SW 1271 (cell line): ENCODE data around the gene SOX8.
"Not testable (repeated sequence)": the region's sequence is repeated elsewhere in the genome, so short reads cannot be mapped to it uniquely, and the experiment has no call there.

Experiments
- DNase-seq, 2 experiments: peaks; one replicate each; lab custom pipeline; 2025; lab: John Stamatoyannopoulos, UW

SOX8 gene

DNA sequence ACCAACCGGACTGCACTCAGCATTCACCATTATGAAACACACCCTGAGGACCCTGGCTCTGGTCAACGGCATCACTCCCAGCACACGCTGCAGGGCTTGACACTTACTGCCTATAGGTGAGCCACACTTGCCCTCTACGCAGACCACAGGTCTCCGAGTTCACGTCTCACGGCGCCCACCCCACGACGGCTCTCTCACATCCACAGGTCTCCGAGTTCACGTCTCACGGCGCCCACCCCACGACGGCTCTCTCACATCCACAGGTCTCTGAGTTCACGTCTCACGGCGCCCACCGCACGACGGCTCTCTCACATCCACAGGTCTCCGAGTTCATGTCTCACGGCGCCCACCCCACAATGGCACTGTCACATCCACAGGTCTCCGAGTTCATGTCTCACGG is 25.8 kb upstream of the SOX8 start:
- DNase-seq, result not testable (repeated sequence)

DNA sequence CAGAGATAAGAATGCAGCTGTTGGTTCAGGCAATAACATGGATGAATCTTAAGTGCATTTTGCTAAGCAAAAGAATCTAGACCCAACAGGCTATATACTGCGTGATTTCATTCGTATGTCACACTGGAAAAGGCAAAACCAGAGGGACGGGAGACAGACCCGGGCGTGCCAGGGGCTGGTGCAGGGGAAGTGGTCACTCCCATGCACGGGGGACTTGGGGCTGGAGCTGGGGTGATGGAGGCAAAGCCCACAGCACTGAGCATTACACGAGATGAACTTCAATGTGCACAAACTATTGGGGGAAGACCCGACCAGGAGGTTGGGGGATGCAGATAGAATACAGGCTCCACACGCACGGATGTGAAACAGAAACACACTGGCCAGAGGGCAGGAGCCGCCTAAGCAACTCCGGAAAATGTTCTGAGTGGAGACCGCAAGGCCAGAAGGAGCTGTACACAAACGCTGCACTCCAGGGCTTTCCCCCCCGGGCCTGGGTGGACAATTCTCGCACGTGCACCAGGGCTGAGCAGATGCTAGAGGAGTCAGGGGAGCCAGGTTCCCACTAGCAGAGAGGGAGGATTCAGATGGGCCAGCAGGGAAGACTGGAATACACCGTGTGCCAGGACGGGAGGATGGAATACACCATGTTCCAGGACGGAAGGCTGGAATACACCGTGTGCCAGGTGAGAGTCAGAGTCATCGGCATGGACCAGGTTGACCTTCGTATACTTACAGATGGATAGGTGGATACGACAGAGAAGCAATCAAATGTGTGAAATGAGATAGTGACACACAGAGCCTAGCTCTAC is 22.1 kb upstream of the SOX8 start:
- no peak for DNase-seq

DNA sequence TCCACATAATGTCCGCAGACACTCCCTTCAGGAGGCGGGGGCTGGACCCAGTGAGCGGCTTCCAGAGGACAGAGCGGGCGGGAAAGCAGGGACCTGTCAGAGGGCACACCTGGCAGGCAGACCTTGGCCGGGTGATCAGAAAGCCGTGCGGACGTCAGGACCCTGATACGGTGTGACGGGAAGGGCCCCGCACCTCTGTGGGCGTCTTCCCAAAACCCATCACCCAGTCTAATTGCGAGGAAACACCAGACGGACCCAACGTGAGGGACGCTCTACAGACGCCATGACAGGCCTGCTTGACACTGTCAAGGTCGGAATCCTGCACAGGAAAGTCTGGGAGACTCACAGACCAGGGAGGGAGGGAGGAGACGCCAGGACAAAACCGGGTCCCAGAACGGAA is 19.2 kb upstream of the SOX8 start:
- DNase-seq, result no peak

DNA sequence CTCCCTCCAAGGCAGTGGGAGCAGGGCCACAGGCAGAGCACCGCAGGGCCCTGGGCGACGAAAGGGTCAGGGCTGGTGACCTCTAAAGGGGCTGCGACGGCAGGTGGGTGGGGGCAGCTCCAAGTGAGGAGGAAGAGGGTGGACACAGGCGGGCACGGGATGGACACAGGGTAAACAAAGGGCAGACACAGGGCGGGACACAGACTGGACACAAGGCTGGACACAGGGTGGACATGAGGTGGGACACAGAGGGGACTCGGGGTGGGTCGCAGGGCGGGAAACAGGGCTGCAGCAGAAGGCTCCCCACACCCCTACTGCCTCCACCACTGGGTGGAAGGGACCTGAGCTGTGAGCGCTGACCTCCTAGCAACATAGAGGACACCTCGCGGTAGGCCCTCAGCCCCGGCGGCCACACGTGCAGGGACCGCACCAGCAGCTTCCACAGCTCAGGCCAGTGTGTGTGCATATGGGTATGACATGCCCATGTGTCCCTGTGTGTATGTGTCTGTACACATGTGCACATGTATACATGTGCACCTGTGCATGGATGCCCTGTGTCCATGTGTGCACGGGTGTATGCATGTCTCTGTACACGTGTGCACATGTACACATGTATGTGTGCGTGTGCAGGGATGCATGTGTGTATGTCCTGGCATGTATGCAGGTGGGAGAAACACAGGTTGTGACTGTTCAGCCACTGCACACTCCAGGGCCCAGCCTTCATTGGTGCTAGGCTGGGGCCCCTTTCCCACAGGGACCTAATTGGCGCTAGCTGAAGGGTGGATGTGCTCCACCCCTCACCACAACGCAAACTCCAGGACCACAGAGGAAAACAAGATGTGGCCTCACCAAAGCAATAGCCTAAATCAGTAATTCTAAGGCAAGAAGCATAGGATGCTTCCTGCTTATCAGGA is 18.4 kb upstream of the SOX8 start:
- no peak for DNase-seq

DNA sequence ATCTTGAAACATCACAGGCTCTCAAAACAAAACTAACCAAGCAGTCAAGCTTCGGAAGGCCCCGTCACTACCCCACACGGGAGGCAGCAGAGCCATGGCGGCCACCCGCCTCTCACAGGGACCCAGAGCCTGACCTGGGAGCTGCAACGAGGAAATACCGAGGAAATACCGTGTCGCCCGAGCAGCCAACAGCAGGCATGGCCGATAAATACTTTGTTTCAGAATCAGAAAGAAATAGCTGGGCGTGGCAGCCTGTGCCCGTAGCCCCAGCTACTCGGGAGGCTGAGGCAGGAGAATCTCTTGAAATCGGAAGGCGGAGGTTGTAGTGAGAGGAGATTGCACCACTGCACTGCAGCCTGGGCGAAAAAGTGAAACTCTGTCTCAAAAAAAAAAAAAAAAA is 17.7 kb upstream of the SOX8 start:
- no peak for DNase-seq

DNA sequence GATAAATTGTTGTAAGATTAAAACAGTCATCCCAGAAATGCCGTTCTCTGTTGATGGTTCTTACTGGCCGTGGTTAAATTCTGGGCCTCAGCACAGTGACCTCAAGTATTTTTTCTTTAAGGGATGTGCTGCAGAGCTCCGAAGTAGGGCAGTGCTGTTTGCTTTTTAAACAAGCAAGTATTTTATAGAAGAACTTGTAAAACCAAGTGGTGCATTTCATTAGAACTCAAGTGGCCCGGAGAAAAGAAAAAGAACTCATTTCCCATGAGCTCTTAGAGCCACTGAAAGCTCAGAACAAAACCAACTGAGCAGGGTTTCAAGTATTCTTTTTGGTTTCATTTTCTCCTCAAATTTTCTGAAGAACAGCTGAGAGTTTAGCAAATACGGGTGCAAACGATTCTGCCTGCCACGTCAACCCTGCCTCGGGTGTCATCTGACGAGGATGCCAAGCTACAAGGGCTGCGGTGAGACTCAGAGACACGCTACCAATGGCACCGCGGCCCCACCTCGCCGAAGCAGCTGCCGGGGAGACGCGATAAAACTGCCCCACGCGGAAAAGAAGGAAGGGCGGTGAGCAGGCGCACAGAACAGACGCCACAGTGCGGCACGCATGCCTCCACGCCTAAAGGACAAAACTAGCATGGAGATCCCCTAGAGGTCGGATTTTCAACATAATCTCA is 17.1 kb upstream of the SOX8 start:
- DNase-seq, result no peak

DNA sequence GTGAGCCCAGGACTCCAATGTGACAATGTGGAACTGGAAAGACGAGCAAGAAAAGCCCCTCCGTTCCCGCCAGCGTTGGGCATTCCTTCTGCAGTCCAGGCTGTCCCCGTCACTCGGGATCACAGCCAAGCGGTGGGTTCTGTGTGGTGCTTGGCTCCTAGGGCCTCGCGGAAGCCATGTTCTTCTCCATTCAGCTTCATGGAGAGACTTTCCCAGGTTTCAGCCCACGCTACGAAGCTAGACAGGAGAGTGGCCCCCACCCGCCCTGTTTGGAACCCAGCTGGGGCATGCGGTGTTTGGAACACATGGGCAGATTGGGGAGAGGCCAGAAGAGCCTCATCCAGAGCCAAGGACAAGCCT is 16.6 kb upstream of the SOX8 start:
- no peak for DNase-seq

DNA sequence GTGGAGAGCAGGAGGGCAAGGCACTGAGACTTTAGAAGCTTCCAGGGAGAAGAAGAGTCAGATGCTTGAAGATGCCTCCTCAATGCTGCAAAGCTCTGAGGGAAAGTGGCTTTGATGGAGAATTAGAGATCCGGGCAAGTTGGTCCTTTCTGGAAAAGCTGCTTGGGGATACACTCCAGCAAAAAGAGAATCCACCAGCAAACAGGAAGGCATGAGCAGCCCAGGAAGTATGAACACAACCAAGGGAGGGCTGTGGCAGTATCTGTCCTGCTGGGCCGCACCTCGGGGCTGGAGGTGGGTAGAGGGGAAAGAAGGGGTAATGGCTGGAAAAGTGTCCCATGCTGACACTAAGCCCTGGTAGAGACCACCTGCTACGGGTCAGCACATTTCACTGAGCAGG is 16.1 kb upstream of the SOX8 start:
- no peak for DNase-seq

DNA sequence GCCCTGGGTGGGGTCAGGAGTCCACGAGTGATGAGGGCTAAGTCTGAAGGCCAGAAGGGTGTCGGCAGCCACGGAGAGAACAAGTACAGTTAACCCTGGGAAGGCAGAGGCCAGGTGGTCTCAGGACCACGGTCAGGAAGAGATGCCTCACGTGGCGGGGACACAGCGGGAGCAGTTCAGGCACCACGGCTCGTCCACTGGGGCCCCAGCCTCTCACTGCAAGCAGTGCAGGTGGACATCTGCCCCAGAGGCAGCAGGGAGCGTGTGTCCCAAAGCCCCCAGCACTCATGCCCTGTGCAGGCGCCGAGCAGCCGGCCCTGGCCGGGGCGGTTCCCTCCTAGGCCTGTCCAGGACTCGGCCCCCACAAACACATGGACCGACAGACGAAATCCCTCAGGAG is 15.5 kb upstream of the SOX8 start:
- DNase-seq, result no peak

DNA sequence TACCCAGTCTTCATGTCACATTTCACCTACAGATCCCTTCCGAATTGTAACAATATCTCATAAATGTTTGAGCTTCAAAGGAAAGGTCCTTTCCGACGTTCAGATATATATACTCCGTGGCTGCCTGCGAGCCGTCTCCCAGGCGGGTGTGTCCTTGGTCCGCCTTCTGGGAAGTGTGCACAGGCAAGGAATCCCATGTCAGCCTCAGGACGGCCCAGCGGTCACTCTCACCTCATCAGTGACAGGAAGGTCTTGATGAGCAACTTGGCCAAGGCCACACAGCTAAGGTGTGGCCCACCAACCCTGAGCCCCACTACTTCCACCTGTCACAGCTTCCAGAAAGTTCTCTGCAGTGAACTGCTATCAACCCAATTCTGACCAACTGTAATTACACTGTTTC is 15.1 kb upstream of the SOX8 start:
- DNase-seq, result no peak

DNA sequence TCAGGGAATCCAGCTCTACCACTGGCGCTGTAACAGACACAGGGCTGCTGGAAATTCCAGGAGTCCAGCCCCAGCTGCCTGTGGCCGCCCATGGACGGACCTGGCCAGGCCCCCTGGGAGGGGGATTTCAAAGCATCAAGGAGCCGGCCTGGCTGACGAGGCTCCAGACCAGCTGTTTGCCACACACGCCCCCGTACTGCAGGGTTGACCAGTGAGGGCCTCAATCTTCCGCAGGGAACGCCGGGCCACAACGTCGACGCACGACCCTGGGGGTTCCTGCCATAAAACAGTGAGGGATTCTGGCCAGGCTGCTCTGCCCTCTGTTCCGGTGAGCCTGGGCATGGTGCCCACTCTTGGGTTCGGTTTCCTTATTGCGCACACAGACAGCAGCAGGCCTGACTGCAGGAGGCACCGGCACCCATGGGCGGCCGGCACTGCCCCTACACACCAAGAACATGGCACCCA is 14.5 kb upstream of the SOX8 start:
- no peak for DNase-seq

DNA sequence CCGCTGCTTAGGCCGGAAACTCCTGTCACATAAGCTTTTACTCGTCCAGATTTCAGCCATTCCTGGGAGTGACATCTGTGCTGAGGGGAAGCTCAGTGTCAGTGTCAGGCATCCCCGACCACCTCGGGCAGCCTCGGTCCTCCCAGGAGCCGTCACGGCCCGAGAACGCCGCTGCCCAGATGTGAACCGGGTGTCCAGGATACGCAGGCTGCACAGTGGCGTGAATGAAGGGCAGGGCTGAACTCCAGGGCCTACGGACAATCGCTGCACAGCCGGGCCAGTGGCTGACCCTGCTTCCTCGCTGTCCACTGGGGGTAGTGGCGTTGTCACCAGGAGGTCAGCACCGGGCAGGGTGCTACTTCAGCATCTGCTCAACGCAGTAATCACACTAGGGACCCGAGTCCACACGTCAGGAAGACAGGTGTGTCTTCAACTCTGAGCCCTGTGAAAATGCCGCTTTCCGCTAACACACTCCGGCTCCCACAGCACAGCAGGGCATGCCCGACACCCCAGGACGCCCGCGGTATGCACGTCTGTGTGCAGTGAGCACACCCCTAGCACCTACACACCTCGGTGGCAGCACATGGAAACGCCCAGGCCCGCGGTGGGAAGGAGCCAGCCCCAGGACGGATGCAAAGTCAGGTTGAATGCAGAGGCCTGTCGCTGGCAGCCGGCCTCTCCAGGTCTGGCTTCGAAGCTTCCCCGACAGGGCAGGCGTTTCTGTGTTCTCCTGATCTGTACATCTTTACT is 13.8 kb upstream of the SOX8 start:
- DNase-seq, result no peak

DNA sequence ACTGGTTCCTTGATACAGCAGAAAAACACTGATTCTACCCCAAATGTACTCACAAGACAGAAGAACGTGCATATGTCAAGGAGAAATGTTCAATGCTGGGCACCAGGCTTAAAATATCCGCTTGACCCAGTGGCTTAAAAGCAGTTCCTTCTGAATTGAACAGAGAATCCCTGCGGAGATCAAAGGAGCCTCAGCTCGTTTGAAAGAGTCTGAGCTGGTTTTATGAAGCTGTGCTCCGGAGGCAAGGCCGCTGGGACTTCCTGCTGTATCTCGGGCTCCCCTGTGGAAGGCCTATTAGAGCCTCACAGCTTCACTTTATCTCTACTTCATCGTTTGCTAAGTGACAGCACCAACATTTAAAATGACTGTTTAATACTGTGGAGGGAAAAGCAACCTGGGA is 12.9 kb upstream of the SOX8 start:
- no peak for DNase-seq

DNA sequence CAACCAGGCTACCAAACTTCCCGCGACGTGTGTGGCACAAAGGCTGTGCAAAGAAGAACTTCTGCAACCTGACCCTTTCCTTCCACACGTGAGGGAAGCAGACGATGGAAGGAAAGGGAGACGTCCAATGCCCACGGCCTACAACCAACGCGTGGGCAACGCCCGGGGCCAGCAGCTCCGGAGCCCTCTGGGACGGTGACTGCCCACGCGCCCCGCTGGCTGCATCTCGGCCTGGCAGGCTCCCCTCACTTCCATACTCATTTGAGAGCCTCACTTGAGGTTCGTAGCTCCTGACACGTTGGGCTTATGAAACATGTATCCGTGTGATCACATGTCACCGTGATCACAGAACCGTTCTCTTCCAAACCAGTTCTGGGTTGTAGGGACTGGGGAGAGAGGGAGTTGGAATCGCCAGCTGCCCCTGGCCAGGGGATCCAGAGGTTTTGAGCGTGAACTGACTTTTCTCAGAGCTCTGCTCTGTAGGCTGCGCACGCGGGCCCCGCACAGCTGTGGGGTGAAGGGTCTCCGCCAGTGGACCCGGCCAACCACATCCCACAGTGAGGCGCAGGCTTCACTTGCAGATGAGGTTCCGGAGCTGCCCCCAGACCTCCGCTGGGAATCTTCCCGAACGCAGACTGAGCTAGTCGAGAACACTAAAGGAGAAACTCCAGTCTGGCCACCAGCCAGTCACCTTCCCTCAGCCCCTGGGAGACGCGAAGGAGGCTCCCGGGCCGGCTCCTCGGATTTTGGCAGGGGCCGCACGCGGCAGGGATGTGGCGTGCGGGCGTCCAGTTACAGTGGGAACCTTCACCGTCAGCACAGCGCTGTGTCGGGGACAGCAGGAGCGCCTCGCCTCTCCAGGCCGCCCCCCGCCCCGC is 11.8 kb upstream of the SOX8 start:
- no peak for DNase-seq

DNA sequence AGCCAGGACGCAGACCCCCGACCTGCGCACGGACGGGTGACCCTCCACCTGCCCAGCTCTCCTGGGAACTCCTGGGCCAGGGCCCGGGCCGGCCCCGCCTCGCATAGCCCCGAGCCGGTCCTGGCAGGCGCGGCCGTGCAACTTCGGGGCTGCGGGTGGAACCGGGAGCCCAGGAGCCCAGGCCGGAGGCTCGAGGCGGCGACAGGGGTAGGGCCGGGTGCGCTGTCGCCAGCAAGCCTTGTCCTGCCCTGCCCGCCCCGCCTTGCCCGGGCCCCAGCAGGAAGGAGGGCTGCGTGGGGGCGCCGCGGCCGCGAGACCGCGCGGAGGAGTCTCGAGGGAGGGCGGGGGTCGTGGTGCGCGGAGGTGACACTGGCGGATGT is 11.2 kb upstream of the SOX8 start:
- no peak for DNase-seq

DNA sequence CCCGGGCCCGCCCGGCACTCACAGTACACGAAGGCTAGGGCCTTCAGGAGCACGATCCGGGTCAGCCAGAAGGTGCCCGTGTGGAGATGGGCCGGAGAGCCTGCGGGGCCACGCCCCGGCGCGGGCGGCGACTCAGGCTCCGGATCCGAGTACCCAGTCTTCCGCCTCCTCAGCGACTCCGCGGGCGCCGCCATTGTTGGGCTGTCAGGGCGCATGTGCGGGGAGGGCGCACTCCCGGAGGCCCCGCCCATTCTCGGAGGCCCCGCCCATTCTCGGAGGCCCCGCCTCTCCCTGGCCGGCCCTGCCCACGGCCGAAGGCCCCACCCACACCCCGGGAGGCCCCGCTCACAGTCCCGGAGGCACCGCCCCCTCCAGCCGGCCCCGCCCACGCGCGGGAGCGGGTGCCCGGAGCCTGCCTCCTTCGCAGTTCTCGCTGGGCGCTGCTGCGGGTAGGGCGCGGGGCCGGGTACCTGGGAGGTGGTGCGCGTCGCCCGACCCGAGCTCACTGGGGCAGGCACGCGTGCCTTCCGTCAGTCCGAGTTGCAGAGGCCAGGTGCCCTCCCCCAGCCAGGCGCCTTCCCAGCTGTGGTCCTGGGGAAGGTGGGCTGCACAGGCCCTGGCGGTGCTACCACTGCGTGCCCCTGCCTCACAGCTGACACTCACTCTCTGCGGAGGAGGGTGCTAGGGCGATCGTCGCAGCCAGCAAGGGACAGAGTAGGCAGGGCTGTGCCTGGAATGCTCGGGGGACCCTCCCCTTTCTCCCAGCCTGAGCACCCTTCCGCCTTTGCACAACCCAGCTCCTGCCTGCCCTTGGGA is 10.6 kb upstream of the SOX8 start, which contains the start of gene LMF1:
LMF1 (minus strand) TSS at position 219 of the 816 bp plus-strand sequence; CDS start at position 215, 4 bp downstream.
- peak; percentile 22 to 57 for DNase-seq

DNA sequence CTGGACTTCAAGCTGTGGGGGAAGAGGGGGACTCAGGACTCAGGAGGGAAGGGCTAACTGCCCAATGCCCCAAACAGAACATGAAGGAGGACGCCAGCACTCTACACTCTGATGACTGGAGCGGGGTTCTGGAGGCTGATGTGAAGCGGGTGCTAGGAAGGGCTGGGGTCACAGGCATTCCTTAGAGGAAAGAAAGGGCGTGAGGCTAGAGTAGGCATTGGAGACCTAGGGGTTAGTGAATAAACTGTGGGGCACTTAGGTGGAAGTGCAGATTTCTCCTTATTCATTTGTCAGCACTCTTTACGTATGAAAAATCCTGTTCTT is 10.0 kb upstream of the SOX8 start:
- DNase-seq, result no peak

DNA sequence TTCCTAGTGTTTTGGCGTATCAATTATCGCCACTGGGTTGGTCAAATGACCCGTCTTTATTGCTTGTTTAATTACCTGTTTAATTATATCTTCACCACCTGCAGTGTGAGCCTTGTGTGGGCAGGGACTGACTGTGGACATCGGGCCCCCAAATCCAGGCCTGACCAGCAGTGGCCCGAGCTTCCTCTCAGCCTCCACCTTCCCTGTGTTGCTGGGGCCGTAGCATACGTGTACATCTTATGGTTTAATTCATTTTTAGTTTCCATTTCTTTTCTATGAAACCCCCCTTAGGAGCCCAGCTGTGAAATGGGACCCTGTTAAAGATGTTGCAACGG is 9.6 kb upstream of the SOX8 start:
- no peak for DNase-seq

DNA sequence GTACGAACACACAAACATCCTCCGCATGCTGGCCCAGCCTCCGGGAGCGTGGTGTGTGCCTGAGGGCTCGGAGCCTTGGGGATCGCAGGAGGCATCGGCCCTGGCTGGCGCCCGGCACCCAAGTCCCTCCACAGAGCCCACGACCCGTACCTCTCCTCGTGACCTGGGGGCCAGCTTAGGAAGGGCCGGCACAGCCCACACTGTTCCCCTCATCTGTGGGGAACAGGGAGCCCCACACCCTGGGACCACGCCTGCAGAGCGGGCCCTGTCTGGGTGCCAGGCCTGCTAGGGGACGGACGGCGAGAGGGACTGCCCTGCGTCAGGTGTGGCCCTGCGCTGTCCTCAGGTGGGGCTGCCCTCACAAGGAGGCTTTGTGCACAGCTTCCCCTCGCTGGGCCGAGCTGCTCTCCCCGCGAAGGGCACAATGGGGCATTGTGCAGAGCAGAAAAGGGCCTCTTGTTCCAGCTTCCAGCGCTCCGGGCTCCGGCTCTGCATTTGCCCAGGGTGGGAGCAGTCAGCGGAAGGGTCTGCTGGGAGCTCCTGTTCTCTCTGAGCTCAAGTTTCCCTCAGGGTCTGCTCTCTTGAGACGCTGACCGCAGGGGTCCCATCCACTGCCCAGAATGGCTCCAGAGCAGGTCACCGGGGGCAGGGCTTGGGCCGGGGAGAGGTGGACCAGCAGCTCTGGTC is 9.1 kb upstream of the SOX8 start:
- no peak for DNase-seq

DNA sequence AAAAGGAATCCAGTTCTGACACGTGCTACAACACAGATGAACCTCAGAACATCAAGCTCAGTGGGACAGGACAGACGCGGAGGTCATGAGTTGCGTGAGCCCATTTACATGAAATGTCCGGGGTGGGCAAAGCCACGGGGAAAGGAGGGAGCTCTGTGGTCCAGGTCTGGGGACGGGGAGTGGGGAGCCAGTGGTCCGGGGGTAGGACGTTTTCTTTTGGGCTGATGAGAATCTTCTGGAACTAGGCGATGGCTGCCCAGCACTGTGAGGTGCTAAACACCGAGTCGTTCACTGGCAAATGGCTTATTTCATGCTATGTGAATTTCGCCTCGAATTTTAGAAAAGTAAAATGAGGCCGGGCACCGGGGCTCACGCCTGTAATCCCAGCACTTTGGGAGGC is 8.2 kb upstream of the SOX8 start:
- DNase-seq, result no peak
